Activated CD4-positive, alpha-beta T cell treated with anti-CD3 and anti-CD28 coated beads for 48 hours (primary cell): ENCODE results near the gene SLC9A4.

ENCODE experiments used
- DNase-seq: peaks from one replicate; pipeline ENCODE4 v3.0.0-alpha.2; 2020

Gene SLC9A4

DNA sequence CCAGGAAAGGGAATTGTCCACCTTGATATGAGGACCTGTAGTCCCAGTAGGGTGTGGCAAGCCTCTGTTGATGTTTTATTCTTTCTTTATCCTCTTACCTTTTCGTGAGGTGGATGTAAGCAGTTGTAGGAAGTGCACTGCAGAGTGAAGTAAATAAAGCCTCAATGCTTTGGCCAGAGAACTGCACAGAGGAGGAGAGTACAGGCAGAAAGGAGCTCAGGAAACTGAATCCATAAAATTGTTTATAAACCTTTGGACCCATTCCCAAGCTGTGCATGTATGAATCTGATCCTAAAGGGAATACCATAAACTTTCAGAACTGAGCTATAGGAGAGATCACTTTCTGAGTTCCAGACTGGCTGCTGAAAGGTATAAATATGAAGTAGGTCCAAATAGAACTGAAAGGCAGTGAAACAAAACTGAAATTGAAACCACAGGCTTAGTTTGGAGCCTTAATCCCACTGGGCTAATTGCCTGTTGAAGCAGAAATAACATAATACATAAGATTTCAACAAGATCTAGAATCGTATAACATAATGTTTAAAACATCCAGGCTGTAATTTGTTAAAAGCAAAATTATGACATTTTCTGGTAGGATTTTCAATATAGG lies 17.9 kb upstream of the SLC9A4 start:
- no peak for DNase-seq

GRCh38 chr2:102460467-102460866 lies 12.6 kb upstream of the SLC9A4 start:
- no peak for DNase-seq

DNA sequence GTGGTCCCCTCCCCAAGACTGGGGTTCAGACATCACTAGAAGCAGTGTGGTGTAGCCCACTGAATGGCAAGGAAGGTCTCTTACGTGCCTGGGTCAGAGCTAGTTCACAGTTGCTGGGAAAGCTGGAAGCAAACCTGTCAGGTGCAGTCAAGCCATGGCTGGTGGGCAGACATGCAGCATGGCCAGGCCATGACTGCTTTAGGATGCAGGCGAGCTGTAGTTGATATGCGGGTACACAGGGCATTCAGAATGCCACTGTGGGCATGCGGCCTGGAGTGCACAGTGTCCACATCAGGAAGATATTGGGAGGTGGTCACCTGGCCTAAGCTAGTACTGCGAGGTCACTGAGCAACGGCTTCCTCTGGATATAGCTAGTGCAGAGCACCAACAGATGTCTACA lies 11.8 kb upstream of the SLC9A4 start:
- no peak for DNase-seq

GRCh38 chr2:102463160-102463559 lies 9.9 kb upstream of the SLC9A4 start:
- DNase-seq = no peak

DNA sequence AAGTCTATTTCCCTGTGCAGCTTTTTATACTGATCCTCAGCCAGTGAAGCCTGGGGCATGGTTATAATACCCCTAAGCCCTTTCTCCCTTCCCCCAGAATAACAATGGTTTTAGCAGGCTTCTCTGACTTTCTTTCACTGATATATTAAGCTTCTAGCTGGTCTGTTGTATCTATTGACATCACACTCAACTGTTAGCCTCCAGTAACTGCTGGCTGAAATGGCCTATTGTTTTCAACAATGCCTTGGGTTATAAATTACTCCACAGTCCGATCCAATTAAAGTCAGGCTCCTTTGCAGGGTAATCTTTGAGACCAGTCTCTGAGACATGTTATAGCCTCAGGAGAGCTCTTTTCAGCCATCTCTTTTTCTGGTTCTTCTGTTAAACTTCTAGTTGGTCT lies 2.9 kb upstream of the SLC9A4 start:
- DNase-seq = no peak

GRCh38 chr2:102473631-102474030 lies 605 bp downstream of the SLC9A4 start:
- DNase-seq = no peak

- DNase-seq = no peak
Measured at GRCh38 chr2:102474785-102475184, 1.8 kb downstream of the SLC9A4 start.

- DNase-seq = no peak
Measured at GRCh38 chr2:102478686-102479470, 5.9 kb downstream of the SLC9A4 start.

DNA sequence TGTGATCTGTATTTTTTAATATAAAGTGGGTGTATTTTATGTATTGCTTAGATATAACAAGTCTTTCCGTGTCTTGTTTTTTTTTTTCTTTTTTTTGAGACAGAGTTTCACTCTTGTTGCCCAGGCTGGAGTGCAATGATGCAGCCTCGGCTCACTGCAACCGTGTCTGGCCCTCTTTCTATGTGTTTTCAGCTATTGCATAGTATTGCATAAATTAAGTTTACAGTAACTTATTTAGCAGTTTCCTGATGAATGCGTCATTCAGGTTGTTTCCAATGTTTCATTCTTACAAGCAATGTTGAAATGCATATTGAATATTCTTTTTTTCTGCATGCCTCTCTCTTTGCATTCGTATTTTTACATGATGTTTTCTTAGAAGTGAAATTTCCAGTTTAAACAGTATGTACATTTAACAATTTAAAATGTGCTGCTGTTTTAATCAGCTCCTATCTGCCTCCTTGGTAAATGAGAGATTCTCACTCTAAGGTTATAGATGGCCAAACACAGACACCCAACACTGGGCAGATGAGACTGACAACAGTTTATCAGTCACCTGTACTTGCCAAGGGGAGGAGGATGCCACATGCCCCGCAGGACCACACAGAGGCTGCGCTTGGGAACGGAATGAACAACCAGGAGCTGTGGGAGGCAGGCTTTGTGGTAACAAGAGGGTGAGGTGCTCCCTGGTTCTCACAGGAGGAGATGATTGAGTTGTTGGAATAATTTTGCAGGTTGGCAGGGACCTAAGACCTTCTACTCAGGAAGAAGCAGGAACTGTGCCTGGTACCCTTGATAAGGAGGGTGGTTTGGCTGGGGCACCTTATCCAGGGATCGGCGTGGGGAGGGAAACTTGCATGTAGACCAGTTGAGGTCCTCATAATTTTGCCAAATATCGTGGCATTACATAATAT lies 7.5 kb downstream of the SLC9A4 start:
- no peak for DNase-seq

- DNase-seq = no peak
Measured at GRCh38 chr2:102481931-102482330, 8.9 kb downstream of the SLC9A4 start.

GRCh38 chr2:102483086-102483485 lies 10.1 kb downstream of the SLC9A4 start:
- no peak for DNase-seq

GRCh38 chr2:102484310-102485061 lies 11.5 kb downstream of the SLC9A4 start:
- no peak for DNase-seq

GRCh38 chr2:102485147-102485785 lies 12.2 kb downstream of the SLC9A4 start:
- no peak for DNase-seq

DNA sequence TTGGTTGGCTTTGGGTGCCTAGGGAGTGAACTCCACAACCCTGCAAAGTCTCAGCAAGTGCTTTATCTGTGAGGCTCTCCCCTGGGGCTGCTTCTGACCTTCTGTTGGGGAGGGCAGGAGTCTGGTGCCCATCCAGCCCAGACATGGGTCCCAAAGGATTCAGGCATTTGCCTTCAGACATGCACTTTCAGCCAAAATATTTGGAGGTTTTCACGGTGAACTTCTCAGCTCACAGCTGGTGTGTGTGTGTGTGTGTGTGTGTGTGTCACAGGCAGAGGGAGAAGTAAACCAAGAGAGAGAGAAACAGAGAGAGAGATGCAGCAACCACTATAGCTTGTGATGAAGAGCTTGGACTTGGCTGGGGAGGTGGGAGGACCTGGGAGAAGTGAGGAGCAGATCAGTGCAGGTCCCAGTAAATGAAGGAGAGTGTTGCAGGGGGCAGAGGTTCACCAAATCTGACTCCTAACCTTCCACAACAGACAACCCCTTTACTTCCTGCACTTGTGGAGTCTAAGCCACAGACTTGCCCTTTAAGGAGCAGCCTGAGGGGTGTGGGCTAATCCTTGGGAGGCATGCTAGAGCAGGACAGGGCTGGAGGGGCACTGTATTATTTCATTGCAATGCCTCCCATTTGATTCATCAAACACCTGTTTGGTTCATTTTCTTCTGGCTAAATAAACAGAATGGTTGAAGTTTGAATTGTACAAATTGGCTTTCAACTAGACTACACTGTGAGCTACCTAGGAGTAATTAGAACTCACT lies 14.1 kb downstream of the SLC9A4 start:
- DNase-seq = no peak

GRCh38 chr2:102487761-102488462 lies 14.9 kb downstream of the SLC9A4 start:
- no peak for DNase-seq

DNA sequence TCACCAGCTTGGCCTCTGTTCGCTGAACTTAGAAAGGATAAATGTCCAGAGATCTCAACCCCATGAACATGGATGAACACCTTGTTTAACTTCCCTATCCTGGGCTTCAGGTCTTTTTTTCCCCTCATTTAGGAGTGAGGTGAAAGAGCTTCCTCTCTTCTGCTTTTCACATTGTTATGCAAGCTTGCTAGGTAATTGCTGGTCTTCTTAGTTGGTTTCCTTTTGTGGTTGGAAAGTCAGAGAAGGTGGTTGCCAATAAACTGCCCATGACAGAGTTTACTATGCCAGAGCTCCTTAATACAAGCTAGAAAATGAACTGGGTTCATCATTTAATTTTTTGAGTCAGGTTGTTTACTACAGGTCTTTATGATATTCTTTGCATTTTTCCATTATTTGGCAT lies 16.6 kb downstream of the SLC9A4 start:
- DNase-seq = no peak

GRCh38 chr2:102492006-102492405 lies 19.0 kb downstream of the SLC9A4 start:
- DNase-seq = no peak

GRCh38 chr2:102494570-102494969 lies 21.5 kb downstream of the SLC9A4 start:
- no peak for DNase-seq

DNA sequence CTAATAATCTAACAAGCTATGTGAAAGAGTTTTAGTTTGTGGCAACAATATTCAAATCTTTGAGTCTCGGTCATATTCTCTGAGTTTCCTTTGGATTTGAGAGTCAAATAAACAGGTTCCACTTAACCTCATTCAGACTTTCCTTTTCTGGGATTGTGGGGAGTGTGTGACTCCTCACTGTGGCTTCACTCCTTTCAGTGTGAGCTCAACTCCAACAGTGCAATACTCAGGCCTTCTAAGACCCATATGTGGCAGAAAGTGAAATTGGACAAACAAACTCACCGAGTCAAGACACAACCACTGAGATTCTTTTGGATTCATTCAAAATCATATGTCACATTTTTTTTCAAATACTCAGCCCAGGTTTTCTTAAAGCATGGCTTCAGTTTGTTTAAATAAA lies 25.4 kb downstream of the SLC9A4 start:
- DNase-seq = no peak

DNA sequence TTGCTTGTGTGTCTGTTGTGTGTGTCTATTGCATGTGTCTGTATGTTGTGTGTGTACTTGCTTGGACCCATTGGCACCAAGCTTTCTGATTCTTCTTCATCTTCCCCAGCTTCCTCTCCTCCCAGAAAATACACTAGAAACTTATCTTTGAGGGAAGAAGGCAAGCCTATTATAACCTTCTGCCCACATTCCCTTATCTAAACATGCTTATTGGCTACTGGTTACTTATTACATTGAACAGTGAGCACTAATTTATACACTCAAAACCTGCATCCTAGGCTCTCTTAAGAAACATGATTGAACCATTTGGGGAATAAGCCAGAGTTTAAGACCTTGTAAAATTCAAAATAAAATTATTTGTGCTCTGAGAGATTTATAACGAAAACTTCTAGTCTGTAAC lies 26.5 kb downstream of the SLC9A4 start:
- no peak for DNase-seq

DNA sequence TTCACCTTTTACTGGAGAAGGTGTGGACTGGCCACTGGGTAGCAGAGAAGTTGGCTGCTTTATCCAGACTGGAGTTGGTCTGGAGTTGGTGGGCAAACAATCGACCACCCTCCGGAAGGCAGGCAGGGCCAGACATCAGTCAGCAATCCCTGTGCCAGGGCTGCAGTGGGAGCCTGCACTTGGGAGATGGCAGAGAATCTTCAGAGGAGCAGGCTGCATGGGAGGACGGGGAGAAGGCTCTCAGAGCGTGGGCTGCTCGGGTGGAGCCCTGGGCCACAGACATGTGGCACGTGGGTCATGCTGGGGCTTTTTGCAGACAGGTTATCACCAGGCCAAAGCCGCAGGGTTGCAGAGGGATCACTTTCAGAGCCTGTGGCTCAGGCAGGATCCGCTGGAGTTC lies 29.6 kb downstream of the SLC9A4 start:
- no peak for DNase-seq
